Stomach smooth muscle (tissue), 2 donors: ENCODE measurements around the gene NHLH2.

Source experiments
- H3K27ac ChIP-seq: one replicate; pipeline ENCODE4 v1.7.0; 2013; ENCODE audit warnings: mild to moderate bottlenecking, low read length, inconsistent platforms
- H3K27me3 ChIP-seq, 2 donors: one replicate each; pipeline ENCODE4 v1.7.0; 2013; ENCODE audit warnings: low read length in 2 of 2; ENCODE audit not compliant: insufficient read depth in 2 of 2, control insufficient read depth in 1 of 2
- H3K36me3 ChIP-seq, 2 donors: one replicate each; pipeline ENCODE4 v1.7.0; 2013; ENCODE audit warnings: low read length in 2 of 2; ENCODE audit not compliant: control insufficient read depth in 2 of 2, insufficient read depth in 2 of 2
- H3K4me1 ChIP-seq: one replicate; pipeline ENCODE4 v1.7.0; 2013; ENCODE audit warnings: low read length; ENCODE audit not compliant: control insufficient read depth, insufficient read depth
- H3K4me3 ChIP-seq, 2 donors: one replicate each; pipeline ENCODE4 v1.7.0; 2013; ENCODE audit warnings: low read length in 2 of 2
- H3K9ac ChIP-seq, 2 donors: one replicate each; pipeline ENCODE4 v1.7.0; 2013; ENCODE audit warnings: low read length in 2 of 2, mild to moderate bottlenecking in 1 of 2
- H3K9me3 ChIP-seq, 2 donors: one replicate each; pipeline ENCODE4 v1.7.0; 2013; ENCODE audit warnings: low read length in 2 of 2; ENCODE audit not compliant: control insufficient read depth in 2 of 2
- donor health status: healthy.
- donor health status: Pancreatic carcinoma.

NHLH2 gene

DNA sequence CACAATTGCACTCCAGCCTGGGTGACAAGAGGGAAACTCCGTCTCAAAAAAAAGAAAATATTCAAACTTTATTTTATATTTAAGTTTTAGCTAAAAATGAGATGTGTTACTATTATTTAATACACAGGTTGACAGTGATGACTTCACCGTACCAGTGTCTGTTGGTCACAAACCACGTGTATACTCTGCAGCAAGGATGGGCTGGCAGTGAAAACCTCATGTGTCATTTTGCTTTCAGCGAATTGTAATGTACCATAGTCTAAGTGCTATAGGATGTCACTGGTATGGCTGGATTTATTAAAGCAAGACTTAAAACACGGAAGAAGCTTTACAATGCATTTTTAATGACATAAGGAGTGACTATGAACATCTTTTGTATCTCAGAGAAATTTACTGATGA is 28.1 kb upstream of the NHLH2 start:
- no peak overlapping the region for H3K4me3 ChIP-seq
- no peak overlapping the region for H3K9ac ChIP-seq
- peaks cover 0 to 4% of the 10 kb centered on the region in 2 donors for H3K27me3 ChIP-seq
- no peaks in the 10 kb centered on the region for H3K9me3 ChIP-seq
- H3K36me3 ChIP-seq = no peaks in the 10 kb centered on the region
- no peak overlapping the region for H3K27ac ChIP-seq
- no peaks in the 10 kb centered on the region for H3K4me1 ChIP-seq

GRCh38 chr1:115867216-115867615 is 26.3 kb upstream of the NHLH2 start:
- Histone ChIP-seq H3K27ac (no peak overlapping the region), H3K36me3 (no peaks in the 10 kb centered on the region), H3K9me3 (no peaks in the 10 kb centered on the region)

GRCh38 chr1:115865704-115866380 is 24.9 kb upstream of the NHLH2 start:
- Histone ChIP-seq H3K9me3 (no peaks in the 10 kb centered on the region), H3K27me3 (no peaks in the 10 kb centered on the region), H3K36me3 (no peaks in the 10 kb centered on the region), H3K27ac (no peak overlapping the region), H3K9ac (no peak overlapping the region), H3K4me1 (no peaks in the 10 kb centered on the region), H3K4me3 (no peak overlapping the region)

More at GRCh38 chr1:115867216-115867615, 26.3 kb upstream of the NHLH2 start:
- no peak overlapping the region for H3K4me3 ChIP-seq
- H3K27me3 ChIP-seq = no peaks in the 10 kb centered on the region
- no peak overlapping the region for H3K9ac ChIP-seq
- no peaks in the 10 kb centered on the region for H3K4me1 ChIP-seq

- Histone ChIP-seq H3K9ac (no peak overlapping the region), H3K27me3 (peaks cover 4 to 6% of the 10 kb centered on the region in 2 donors), H3K4me3 (no peak overlapping the region), H3K9me3 (no peaks in the 10 kb centered on the region), H3K27ac (no peak overlapping the region), H3K36me3 (no peaks in the 10 kb centered on the region), H3K4me1 (no peaks in the 10 kb centered on the region)
These were observed 21.5 kb upstream of the NHLH2 start for GRCh38 chr1:115862403-115862802.

DNA sequence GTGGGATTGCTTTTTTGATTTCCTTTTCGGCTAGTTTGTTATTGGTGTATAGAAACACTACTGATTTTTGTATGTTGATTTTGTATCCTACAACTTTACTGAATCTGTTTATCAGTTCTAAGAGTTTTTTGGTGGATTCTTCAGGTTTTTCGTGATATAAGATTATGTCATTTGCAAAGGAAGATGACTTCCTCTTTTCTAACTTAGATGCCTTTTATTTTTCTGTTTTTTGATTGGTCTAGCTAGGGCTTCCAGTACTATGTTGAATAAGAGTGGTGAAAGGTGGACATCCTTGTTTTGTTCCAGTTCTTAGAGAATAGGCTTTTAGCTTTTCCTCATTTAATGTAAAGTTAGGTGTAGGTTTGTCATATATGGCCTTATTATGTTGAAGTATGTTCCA is 13.1 kb upstream of the NHLH2 start:
- no peaks in the 10 kb centered on the region for H3K27me3 ChIP-seq
- no peak overlapping the region for H3K9ac ChIP-seq
- H3K4me3 ChIP-seq = no peak overlapping the region
- H3K36me3 ChIP-seq = no peaks in the 10 kb centered on the region
- H3K4me1 ChIP-seq = no peaks in the 10 kb centered on the region
- H3K9me3 ChIP-seq = peaks cover 0 to 4% of the 10 kb centered on the region in 2 donors
- H3K27ac ChIP-seq = no peak overlapping the region

DNA sequence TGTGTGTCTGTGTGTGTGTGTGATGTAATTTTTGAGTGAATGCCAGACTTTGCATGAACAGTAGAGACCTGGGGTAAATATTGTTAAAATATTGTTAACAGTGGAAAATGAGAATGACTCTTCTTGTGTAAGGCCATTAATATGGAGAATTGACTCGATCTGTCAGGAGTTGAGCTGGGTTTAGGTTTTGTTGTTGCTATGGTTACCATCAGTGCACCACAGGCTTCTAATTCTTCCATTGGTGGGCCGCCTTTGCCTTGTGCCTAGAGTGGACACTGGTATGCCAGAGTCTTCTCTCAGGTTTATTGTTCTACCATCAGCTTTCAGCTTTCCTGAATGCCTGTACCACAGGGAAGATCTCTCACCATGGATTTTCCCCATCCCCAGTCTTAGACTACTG is 10.0 kb upstream of the NHLH2 start:
- Histone ChIP-seq H3K27ac (no peak overlapping the region), H3K9me3 (peaks cover 0 to 4% of the 10 kb centered on the region in 2 donors), H3K36me3 (no peaks in the 10 kb centered on the region), H3K4me1 (no peaks in the 10 kb centered on the region), H3K9ac (no peak overlapping the region), H3K27me3 (peaks cover 0 to 5% of the 10 kb centered on the region in 2 donors), H3K4me3 (no peak overlapping the region)

DNA sequence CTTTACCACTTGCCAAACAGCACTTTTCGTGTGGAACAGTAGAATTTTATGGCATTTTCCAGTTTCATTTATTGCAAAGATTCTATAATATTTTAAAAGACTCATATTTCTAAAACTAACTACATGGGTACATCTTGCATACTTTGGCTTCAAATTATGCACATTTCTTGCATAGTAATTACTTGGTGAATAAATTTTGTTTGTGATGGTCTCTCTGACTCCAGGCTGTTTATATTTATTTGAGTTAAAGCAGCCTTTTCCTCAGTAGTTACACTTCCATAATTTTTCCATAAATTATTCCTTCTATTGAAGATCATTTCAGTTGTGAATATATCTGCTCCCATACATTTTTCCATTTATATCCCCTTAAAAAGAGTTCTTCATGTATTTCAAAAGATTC is 6.9 kb upstream of the NHLH2 start:
- Histone ChIP-seq H3K9ac (no peak overlapping the region), H3K27me3 (peaks cover 4 to 11% of the 10 kb centered on the region in 2 donors)

DNA sequence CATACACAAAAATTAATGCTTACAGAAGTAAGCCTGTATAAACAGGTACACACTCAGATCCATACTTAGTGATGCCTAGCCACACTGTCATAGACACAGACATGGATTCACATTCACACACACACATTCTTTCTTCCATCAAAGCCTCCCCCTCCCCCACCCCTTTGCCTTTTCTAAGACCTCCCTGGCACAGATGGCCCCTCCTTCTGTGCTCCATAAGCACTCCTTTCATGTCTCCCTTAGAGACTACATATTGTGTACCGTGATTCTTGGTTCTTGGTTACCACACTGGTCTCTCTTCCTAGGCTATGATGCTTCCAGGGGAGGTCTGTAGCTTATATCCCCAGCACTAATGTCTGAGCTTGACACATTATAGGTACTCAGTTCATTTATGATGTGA is 2.0 kb upstream of the NHLH2 start:
- no peak overlapping the region for H3K4me3 ChIP-seq
- H3K4me1 ChIP-seq = peaks cover 16% of the 10 kb centered on the region
- H3K36me3 ChIP-seq = no peaks in the 10 kb centered on the region
- no peak overlapping the region for H3K9ac ChIP-seq
- no peaks in the 10 kb centered on the region for H3K9me3 ChIP-seq
- H3K27me3 ChIP-seq = peaks cover 33 to 52% of the 10 kb centered on the region in 2 donors
- H3K27ac ChIP-seq = no peak overlapping the region

More for the DNA sequence above, 6.9 kb upstream of the NHLH2 start:
- H3K27ac ChIP-seq = no peak overlapping the region
- no peak overlapping the region for H3K4me3 ChIP-seq
- H3K36me3 ChIP-seq = no peaks in the 10 kb centered on the region
- H3K4me1 ChIP-seq = no peaks in the 10 kb centered on the region
- H3K9me3 ChIP-seq = peaks cover 0 to 4% of the 10 kb centered on the region in 2 donors

DNA sequence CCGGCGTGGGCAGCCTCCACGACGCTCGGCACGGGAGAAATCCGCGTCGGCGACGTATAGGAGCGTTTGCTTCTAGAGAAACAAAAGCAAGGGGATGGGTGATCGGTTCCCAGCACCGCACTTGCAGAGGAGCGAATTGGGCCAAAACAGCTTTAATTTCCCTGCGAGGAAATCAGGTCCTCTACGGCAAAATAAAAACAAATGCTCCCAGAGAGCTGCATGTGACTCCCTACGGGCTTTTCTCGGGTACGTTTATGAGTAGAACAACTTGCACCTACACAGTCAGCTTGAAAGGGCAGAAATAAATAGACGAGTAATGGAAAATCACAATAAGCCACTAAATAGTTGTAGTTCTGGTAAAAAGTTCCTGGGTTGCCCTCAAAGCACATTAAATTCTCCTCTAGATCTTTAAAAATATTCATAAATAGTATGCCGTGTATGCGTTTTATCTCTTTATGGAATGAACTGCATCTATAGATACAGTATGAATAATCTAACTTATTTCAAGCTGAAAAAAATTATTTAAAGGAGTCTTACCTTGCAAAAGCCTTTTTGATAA is 1.2 kb downstream of the NHLH2 start:
- H3K9me3 ChIP-seq = no peaks in the 10 kb centered on the region
- no peak overlapping the region for H3K27ac ChIP-seq
- peak overlapping the region in 1 of 2 donors; percentile 54 for H3K4me3 ChIP-seq
- H3K36me3 ChIP-seq = no peaks in the 10 kb centered on the region
- H3K9ac ChIP-seq = no peak overlapping the region
- H3K4me1 ChIP-seq = peaks cover 18% of the 10 kb centered on the region
- H3K27me3 ChIP-seq = peaks cover 33 to 62% of the 10 kb centered on the region in 2 donors

- H3K9me3 ChIP-seq = no peaks in the 10 kb centered on the region
- H3K4me1 ChIP-seq = peaks cover 18% of the 10 kb centered on the region
- H3K9ac ChIP-seq = no peak overlapping the region
- peaks cover 33 to 65% of the 10 kb centered on the region in 2 donors for H3K27me3 ChIP-seq
- no peaks in the 10 kb centered on the region for H3K36me3 ChIP-seq
- peak overlapping the region in 1 of 2 donors; percentile 54 for H3K4me3 ChIP-seq
- no peak overlapping the region for H3K27ac ChIP-seq
These were observed 1.8 kb downstream of the NHLH2 start for GRCh38 chr1:115839029-115839678.
